GM12873 (cell line): ENCODE results near the gene LIG1.

Experiments used
- CTCF ChIP-seq: IDR thresholded peaks from 2 replicates; pipeline ENCODE4 v1.5.1; 2012; ENCODE audit warnings: low read depth, mild to moderate bottlenecking, moderate library complexity, low read length, control low read depth; ENCODE audit not compliant: insufficient read depth; ENCODE audit errors: missing control alignments

Gene LIG1

GRCh38 chr19:48137411-48137810, 32.7 kb downstream of the LIG1 start:
- TF ChIP-seq CTCF = no peak

- no peak for TF ChIP-seq CTCF
Measured at GRCh38 chr19:48136547-48136946, 33.6 kb downstream of the LIG1 start.

GRCh38 chr19:48135411-48135810, 34.7 kb downstream of the LIG1 start:
- no peak for TF ChIP-seq CTCF

GRCh38 chr19:48133094-48133493, 37.0 kb downstream of the LIG1 start:
- TF ChIP-seq CTCF = no peak

GRCh38 chr19:48127561-48127960, 42.6 kb downstream of the LIG1 start:
- no peak for TF ChIP-seq CTCF

GRCh38 chr19:48123907-48124651, 46.1 kb downstream of the LIG1 start:
- TF ChIP-seq CTCF = no peak

- TF ChIP-seq CTCF = no peak
Measured at GRCh38 chr19:48122421-48122820, 47.7 kb downstream of the LIG1 start.
